ENCODE measurements around the gene SDSL.

DNA sequence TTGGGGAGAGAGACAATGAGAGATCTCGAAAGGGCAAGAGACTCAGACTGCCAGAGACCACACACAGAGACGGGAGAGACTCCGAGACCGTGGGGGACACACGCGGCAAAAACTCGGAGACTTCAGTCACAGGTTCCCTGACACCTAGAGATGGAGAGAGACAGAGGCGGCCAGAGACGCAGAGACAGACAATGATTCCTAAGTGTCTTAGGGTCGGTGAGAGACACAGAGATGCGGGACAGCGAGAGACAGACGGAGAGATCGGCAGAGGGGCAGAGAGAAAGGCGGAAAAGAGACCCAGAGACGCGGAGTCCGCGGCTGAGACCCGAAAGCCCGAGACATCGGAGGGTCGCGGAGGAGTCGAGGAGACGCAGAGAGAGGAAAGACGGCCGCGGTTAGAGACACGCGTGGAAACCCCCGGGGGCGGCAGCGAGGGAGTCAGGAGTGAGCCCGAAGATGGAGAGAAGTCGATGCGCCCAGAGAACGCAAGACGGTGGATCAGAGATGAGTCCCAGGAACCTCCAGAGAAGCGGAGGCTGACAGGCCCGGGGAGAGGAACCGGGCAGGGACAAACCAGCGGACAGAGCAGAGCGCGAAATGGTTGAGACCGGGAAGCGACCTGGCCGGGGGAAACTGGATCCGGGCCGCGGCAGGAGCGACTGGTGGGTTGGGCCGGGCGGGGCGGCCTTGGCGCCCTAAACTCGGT, 41.7 kb downstream of the SDSL start:
- TF ChIP-seq ESRRG (CRISPR knock-in tag; IDR thresholded peaks at IDR 0.05) (no peak), ZNF8 (CRISPR knock-in tag; IDR thresholded peaks at IDR 0.05) (no peak), ISL1 (CRISPR knock-in tag; IDR thresholded peaks at IDR 0.05) (no peak), RARB (CRISPR knock-in tag; IDR thresholded peaks at IDR 0.05) (no peak), ZFP30 (CRISPR knock-in tag; IDR thresholded peaks at IDR 0.05) (no peak), ARNTL (CRISPR knock-in tag; IDR thresholded peaks at IDR 0.05; ENCODE audit: borderline replicate concordance, low read depth) (no peak)
